ENCODE results near the gene NDST1. TPM values are rescaled to one million over a fixed set of nuclear protein-coding genes. Genes with fewer than 3 reads are reported as not detected.

The NDST1 gene
- total RNA-seq, 1 experiment from 2014 or later, result 68.9 TPM

DNA sequence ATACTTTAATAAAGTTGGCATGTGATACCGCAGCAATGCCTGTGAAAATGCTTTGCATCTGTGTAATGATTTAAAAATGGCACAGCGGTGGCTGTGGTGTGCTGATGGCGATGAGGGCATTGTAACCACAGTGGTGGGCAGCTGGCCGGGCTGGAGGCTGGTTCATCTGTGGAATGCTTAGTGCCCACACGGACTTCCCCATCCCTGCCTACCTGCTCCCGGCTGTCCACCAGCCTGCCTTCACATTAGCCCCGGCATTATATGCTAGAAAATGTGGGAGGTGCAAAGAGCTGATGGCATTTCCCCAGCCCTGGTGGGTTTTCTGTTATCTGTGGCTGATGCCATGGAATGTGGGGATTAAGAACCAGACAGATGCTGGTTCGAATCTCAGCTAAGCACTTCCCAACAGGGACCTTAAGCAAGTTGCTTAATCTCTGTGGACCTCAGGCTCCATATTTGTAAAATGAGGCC, 2.9 kb upstream of the NDST1 start:
- intact Hi-C loops (cut with micrococcal nuclease), result no loop called here
- H3K27ac Mint-ChIP-seq (ENCODE audit: low read depth, unreplicated experiment), result no peak overlapping the region
- TF ChIP-seq, protein P1, sequence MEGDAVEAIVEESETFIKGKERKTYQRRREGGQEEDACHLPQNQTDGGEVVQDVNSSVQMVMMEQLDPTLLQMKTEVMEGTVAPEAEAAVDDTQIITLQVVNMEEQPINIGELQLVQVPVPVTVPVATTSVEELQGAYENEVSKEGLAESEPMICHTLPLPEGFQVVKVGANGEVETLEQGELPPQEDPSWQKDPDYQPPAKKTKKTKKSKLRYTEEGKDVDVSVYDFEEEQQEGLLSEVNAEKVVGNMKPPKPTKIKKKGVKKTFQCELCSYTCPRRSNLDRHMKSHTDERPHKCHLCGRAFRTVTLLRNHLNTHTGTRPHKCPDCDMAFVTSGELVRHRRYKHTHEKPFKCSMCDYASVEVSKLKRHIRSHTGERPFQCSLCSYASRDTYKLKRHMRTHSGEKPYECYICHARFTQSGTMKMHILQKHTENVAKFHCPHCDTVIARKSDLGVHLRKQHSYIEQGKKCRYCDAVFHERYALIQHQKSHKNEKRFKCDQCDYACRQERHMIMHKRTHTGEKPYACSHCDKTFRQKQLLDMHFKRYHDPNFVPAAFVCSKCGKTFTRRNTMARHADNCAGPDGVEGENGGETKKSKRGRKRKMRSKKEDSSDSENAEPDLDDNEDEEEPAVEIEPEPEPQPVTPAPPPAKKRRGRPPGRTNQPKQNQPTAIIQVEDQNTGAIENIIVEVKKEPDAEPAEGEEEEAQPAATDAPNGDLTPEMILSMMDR (IDR thresholded peaks at IDR 0.05; ENCODE audit: unreplicated experiment), result no peak
- ChIA-PET POLR2A (interaction anchor here (1.0 to 3.1 kb wide), 4 partner anchors 8 to 13 kb away, joined by 3 to 14 read pairs (median 8); no protein-coding TSS in a partner anchor), CTCF (interaction anchor here (1.1 to 3.5 kb wide), 9 partner anchors 9 to 56 kb away, joined by 3 to 16 read pairs (median 5); no protein-coding TSS in a partner anchor)
- no TSS peak for BruUV-seq (replicated peaks)
- peaks cover 20% of the 10 kb centered on the region for H3K36me3 Mint-ChIP-seq (ENCODE audit: insufficient read depth, unreplicated experiment)
- H3K4me3 Mint-ChIP-seq (ENCODE audit: unreplicated experiment), result no peak overlapping the region
- no peaks in the 10 kb centered on the region for H3K27me3 Mint-ChIP-seq (ENCODE audit: insufficient read depth, unreplicated experiment)
- H3K9me3 Mint-ChIP-seq (ENCODE audit: unreplicated experiment), result no peaks in the 10 kb centered on the region
- no peak for DNase-seq (ENCODE audit: unreplicated experiment)
- H3K4me1 Mint-ChIP-seq (ENCODE audit: insufficient read depth, unreplicated experiment), result peaks cover 54% of the 10 kb centered on the region

DNA sequence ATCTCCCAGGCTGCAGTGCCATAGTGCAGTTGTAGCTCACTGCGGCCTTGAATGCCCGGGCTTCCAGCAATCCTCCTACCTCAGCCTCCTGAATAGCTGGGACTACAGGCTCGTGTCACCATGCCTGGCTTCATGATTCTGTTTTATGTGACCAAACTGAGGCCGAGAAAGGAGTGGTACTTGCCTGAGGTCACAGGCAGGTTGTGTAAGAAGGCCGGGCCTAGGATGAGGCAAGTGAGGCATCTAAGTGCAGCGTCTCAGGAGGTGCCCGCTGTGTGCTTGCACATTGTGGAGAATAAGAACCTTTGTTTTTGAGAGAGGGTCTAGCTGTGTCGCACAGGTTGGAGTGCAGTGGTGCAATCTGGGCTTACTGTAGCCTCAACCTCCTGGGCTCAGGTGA, 2.1 kb upstream of the NDST1 start:
- Mint-ChIP-seq H3K4me1 (ENCODE audit: insufficient read depth, unreplicated experiment) (peaks cover 54% of the 10 kb centered on the region), H3K9me3 (ENCODE audit: unreplicated experiment) (no peaks in the 10 kb centered on the region), H3K27ac (ENCODE audit: low read depth, unreplicated experiment) (no peak overlapping the region), H3K4me3 (ENCODE audit: unreplicated experiment) (no peak overlapping the region), H3K36me3 (ENCODE audit: insufficient read depth, unreplicated experiment) (peaks cover 20% of the 10 kb centered on the region), H3K27me3 (ENCODE audit: insufficient read depth, unreplicated experiment) (no peaks in the 10 kb centered on the region)
- BruUV-seq (replicated peaks), result no TSS peak
- ChIA-PET POLR2A (interaction anchor here (1.0 to 3.1 kb wide), 4 partner anchors 8 to 13 kb away, joined by 3 to 14 read pairs (median 8); no protein-coding TSS in a partner anchor), CTCF (interaction anchor here (0.7 to 3.5 kb wide), 7 partner anchors 9 to 445 kb away, joined by 3 to 16 read pairs (median 4); no protein-coding TSS in a partner anchor)
- TF ChIP-seq, protein P1 (IDR thresholded peaks at IDR 0.05; ENCODE audit: unreplicated experiment), result no peak
- no peak for DNase-seq (ENCODE audit: unreplicated experiment)
- intact Hi-C loops (cut with micrococcal nuclease), result no loop called here

DNA sequence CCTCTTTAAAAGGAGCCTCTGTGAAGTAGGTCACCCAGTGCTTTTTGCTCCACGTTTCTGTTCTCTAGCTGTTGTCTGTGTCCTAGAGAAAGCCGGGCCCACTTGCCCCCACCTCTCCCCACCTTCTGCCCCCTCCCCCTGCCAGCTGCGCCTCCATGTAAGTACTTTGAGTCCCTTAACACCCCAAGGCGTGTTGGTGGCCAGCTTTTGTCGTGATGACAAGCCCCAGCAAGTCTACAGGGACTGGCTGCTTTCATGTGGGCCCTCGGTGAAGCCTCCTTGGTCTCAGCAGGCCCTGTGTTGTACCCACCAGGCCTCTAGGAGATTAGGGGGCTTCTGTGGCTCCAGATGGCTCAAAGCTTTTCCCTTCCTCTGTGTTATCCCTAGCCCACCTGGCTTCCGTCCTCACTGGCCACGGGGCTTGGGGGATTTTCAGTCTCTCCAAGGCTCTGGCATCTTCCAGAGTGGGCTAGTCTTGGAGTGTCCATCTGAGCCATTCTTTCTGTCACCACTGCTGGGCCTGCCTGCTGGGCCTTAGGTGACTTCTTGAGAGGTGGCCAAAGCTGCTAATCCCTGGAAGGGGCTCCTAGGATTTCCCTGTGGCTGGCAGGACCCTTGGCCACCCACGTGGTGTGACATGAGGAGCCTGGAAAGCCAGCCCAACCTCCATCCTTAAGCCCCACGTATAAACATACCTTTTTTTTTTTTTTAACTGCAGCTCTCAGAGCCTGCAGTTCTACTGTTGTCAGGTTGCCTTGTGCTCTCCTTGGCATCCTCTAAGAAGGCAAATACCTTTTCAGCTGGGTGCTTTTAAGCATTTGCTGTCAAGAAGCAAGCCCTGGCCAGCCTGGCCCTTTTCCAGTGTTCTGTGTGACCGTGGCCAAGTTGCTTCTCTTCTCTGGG, 1.1 kb upstream of the NDST1 start:
- Mint-ChIP-seq H3K9me3 (ENCODE audit: unreplicated experiment) (no peaks in the 10 kb centered on the region), H3K4me1 (ENCODE audit: insufficient read depth, unreplicated experiment) (peaks cover 55% of the 10 kb centered on the region), H3K27ac (ENCODE audit: low read depth, unreplicated experiment) (peak overlapping the region; percentile 85), H3K27me3 (ENCODE audit: insufficient read depth, unreplicated experiment) (no peaks in the 10 kb centered on the region), H3K4me3 (ENCODE audit: unreplicated experiment) (no peak overlapping the region), H3K36me3 (ENCODE audit: insufficient read depth, unreplicated experiment) (peaks cover 15% of the 10 kb centered on the region)
- no peak for DNase-seq (ENCODE audit: unreplicated experiment)
- ChIA-PET CTCF (interaction anchor here (0.5 to 3.5 kb wide), 9 partner anchors 8 to 154 kb away, joined by 3 to 16 read pairs (median 3); partner anchors contain the start of gene MYOZ3), POLR2A (interaction anchor here (1.2 to 3.1 kb wide), 4 partner anchors 9 to 57 kb away, joined by 5 to 14 read pairs (median 6); no protein-coding TSS in a partner anchor)
- no TSS peak for BruUV-seq (replicated peaks)
- TF ChIP-seq, protein P1 (IDR thresholded peaks at IDR 0.05; ENCODE audit: unreplicated experiment), result no peak
- intact Hi-C loops (cut with micrococcal nuclease), result no loop called here

DNA sequence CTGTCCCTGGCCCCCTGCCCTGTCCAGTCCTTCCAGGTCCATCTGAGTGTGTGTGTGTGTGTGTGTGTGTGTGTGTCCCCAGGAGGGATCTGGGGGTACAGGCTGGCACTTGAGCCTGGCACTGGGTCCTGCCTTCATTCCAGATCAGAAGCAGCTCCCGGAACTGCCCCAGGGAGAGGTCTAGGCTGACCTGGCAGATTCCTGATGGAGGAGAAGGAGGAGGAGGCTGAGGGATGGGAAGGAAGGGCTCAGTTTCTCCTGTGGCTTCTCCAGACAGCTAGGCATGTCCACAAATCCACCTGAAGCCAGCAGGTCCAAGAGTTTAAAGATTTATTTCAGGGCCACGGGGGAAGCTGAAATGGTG, 328 bp downstream of the NDST1 start:
- POLR2A ChIA-PET, result interaction anchor here (0.6 to 2.2 kb wide), 3 partner anchors 9 to 58 kb away, joined by 4 to 7 read pairs (median 5); no protein-coding TSS in a partner anchor
- H3K4me1 Mint-ChIP-seq (ENCODE audit: insufficient read depth, unreplicated experiment), result peaks cover 55% of the 10 kb centered on the region
- peak overlapping the region; percentile 85 for H3K27ac Mint-ChIP-seq (ENCODE audit: low read depth, unreplicated experiment)
- no peak for DNase-seq (ENCODE audit: unreplicated experiment)
- CTCF ChIA-PET, result interaction anchor here (0.6 to 0.7 kb wide), 2 partner anchors 51 to 981 kb away, joined by 3 read pairs; no protein-coding TSS in a partner anchor
- TF ChIP-seq, protein P1 (IDR thresholded peaks at IDR 0.05; ENCODE audit: unreplicated experiment), result no peak
- intact Hi-C loops (cut with micrococcal nuclease), result no loop called here
- peaks cover 15% of the 10 kb centered on the region for H3K36me3 Mint-ChIP-seq (ENCODE audit: insufficient read depth, unreplicated experiment)
- H3K27me3 Mint-ChIP-seq (ENCODE audit: insufficient read depth, unreplicated experiment), result no peaks in the 10 kb centered on the region
- BruUV-seq (replicated peaks), result no TSS peak
- no peaks in the 10 kb centered on the region for H3K9me3 Mint-ChIP-seq (ENCODE audit: unreplicated experiment)
- H3K4me3 Mint-ChIP-seq (ENCODE audit: unreplicated experiment), result no peak overlapping the region
